ENCODE data around the gene RPRM.

RPRM gene

GRCh38 chr2:153488072-153488471, 9.5 kb upstream of the RPRM start:
- no peak overlapping the region for H3K9ac ChIP-seq
- no peaks in the 10 kb centered on the region for H3K79me2 ChIP-seq (ENCODE audit: insufficient read depth, low read depth)
- no peaks in the 10 kb centered on the region for H3K4me1 ChIP-seq (ENCODE audit: low read depth, poor library complexity, severe bottlenecking)
- no peak for TF ChIP-seq CTCF (conservative IDR thresholded peaks at IDR 0.05; ENCODE audit: low read depth, low read length)
- H3K27ac ChIP-seq, result no peak overlapping the region
- no peaks in the 10 kb centered on the region for H3K36me3 ChIP-seq (ENCODE audit: insufficient read depth)
- no peaks in the 10 kb centered on the region for H4K20me1 ChIP-seq (ENCODE audit: insufficient read depth)
- no peak overlapping the region for H3K4me3 ChIP-seq (IDR thresholded peaks at IDR 0.05; ENCODE audit: insufficient read depth, low read depth, low read length)
- H3K4me2 ChIP-seq, result no peak overlapping the region
- H3K27me3 ChIP-seq (ENCODE audit: insufficient read depth, low read depth), result no peaks in the 10 kb centered on the region
- H2AFZ ChIP-seq (ENCODE audit: low read depth), result no peak overlapping the region

DNA sequence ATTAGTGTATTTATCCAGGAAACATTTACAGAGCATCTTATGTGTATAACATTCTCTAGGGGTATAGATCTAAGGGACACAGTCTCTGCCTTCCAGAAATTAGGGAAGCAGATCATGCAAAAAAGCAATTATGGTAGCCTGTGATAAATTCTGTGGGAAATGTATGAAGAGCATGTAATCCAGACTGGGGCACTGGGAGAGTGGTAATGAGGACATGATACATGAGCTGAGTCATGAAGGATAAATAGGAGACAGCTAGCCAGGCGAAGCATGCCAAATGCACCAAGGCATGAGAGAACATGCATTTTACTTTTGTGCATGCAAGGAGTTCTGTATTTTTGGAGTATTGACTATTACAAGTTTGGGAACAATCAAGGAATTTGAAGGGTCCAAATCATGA, 8.9 kb upstream of the RPRM start:
- no peaks in the 10 kb centered on the region for H3K36me3 ChIP-seq (ENCODE audit: insufficient read depth)
- no peak overlapping the region for H3K27ac ChIP-seq
- H3K4me1 ChIP-seq (ENCODE audit: low read depth, poor library complexity, severe bottlenecking), result no peaks in the 10 kb centered on the region
- H4K20me1 ChIP-seq (ENCODE audit: insufficient read depth), result no peaks in the 10 kb centered on the region
- H3K4me3 ChIP-seq (IDR thresholded peaks at IDR 0.05; ENCODE audit: insufficient read depth, low read depth, low read length), result no peak overlapping the region
- H3K79me2 ChIP-seq (ENCODE audit: insufficient read depth, low read depth), result no peaks in the 10 kb centered on the region
- no peak overlapping the region for H3K4me2 ChIP-seq
- no peak overlapping the region for H3K9ac ChIP-seq
- H2AFZ ChIP-seq (ENCODE audit: low read depth), result no peak overlapping the region
- H3K27me3 ChIP-seq (ENCODE audit: insufficient read depth, low read depth), result no peaks in the 10 kb centered on the region
- no peak for TF ChIP-seq CTCF (conservative IDR thresholded peaks at IDR 0.05; ENCODE audit: low read depth, low read length)

GRCh38 chr2:153479573-153479972, 1.0 kb upstream of the RPRM start:
- Histone ChIP-seq H3K36me3 (ENCODE audit: insufficient read depth) (no peaks in the 10 kb centered on the region), H3K27ac (no peak overlapping the region), H3K4me2 (no peak overlapping the region), H3K4me1 (ENCODE audit: low read depth, poor library complexity, severe bottlenecking) (no peaks in the 10 kb centered on the region), H3K4me3 (IDR thresholded peaks at IDR 0.05; ENCODE audit: insufficient read depth, low read depth, low read length) (no peak overlapping the region), H3K79me2 (ENCODE audit: insufficient read depth, low read depth) (no peaks in the 10 kb centered on the region), H3K27me3 (ENCODE audit: insufficient read depth, low read depth) (no peaks in the 10 kb centered on the region), H4K20me1 (ENCODE audit: insufficient read depth) (no peaks in the 10 kb centered on the region), H2AFZ (ENCODE audit: low read depth) (no peak overlapping the region), H3K9ac (no peak overlapping the region)
- TF ChIP-seq CTCF (conservative IDR thresholded peaks at IDR 0.05; ENCODE audit: low read depth, low read length), result no peak

GRCh38 chr2:153477636-153478288, 800 bp downstream of the RPRM start:
- H3K4me1 ChIP-seq (ENCODE audit: low read depth, poor library complexity, severe bottlenecking), result no peaks in the 10 kb centered on the region
- no peaks in the 10 kb centered on the region for H3K27me3 ChIP-seq (ENCODE audit: insufficient read depth, low read depth)
- no peaks in the 10 kb centered on the region for H4K20me1 ChIP-seq (ENCODE audit: insufficient read depth)
- no peak overlapping the region; the same call in 1 of the 2 replicates for H3K4me2 ChIP-seq
- H3K9ac ChIP-seq, result no peak overlapping the region
- H2AFZ ChIP-seq (ENCODE audit: low read depth), result no peak overlapping the region
- H3K27ac ChIP-seq, result no peak overlapping the region
- no peak overlapping the region for H3K4me3 ChIP-seq (IDR thresholded peaks at IDR 0.05; ENCODE audit: insufficient read depth, low read depth, low read length)
- no peak for TF ChIP-seq CTCF (conservative IDR thresholded peaks at IDR 0.05; ENCODE audit: low read depth, low read length)
- H3K36me3 ChIP-seq (ENCODE audit: insufficient read depth), result no peaks in the 10 kb centered on the region
- no peaks in the 10 kb centered on the region for H3K79me2 ChIP-seq (ENCODE audit: insufficient read depth, low read depth)
